Coronary artery (tissue), 2 donors: ENCODE data around the gene IFITM1.

ENCODE experiments used
- DNase-seq: peaks from one replicate; pipeline ENCODE4 v3.0.0-alpha.2; 2017; ENCODE audit warnings: low spot score
- H3K27ac ChIP-seq, 2 donors: fragments of 200-600 bp; sonication (generic); one replicate each; pipeline ENCODE4 v1.5.1; 2016 to 2019
- H3K4me3 ChIP-seq: fragments of 200-600 bp; sonication (generic); 2 replicates; pipeline ENCODE4 v1.5.1; 2016; ENCODE audit warnings: mild to moderate bottlenecking, moderate library complexity
- TF ChIP-seq, protein P1 (sequence below): fragments of 200-600 bp; sonication (generic); IDR thresholded peaks from one replicate; pipeline ENCODE4 v1.5.1; 2019; ENCODE audit warnings: antibody characterized with exemption

IFITM1 gene

GRCh38 chr11:279966-280705 is 33.7 kb upstream of the IFITM1 start:
- TF ChIP-seq, protein P1, sequence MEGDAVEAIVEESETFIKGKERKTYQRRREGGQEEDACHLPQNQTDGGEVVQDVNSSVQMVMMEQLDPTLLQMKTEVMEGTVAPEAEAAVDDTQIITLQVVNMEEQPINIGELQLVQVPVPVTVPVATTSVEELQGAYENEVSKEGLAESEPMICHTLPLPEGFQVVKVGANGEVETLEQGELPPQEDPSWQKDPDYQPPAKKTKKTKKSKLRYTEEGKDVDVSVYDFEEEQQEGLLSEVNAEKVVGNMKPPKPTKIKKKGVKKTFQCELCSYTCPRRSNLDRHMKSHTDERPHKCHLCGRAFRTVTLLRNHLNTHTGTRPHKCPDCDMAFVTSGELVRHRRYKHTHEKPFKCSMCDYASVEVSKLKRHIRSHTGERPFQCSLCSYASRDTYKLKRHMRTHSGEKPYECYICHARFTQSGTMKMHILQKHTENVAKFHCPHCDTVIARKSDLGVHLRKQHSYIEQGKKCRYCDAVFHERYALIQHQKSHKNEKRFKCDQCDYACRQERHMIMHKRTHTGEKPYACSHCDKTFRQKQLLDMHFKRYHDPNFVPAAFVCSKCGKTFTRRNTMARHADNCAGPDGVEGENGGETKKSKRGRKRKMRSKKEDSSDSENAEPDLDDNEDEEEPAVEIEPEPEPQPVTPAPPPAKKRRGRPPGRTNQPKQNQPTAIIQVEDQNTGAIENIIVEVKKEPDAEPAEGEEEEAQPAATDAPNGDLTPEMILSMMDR = no peak
- H3K27ac ChIP-seq = no peak overlapping the region
- H3K4me3 ChIP-seq = peak overlapping the region; percentile 67
- DNase-seq = no peak

GRCh38 chr11:280706-281485 is 32.9 kb upstream of the IFITM1 start:
- H3K27ac ChIP-seq = no peak overlapping the region
- DNase-seq = peak; percentile 65
- TF ChIP-seq, protein P1 = no peak
- H3K4me3 ChIP-seq = peak overlapping the region; percentile 67

DNA sequence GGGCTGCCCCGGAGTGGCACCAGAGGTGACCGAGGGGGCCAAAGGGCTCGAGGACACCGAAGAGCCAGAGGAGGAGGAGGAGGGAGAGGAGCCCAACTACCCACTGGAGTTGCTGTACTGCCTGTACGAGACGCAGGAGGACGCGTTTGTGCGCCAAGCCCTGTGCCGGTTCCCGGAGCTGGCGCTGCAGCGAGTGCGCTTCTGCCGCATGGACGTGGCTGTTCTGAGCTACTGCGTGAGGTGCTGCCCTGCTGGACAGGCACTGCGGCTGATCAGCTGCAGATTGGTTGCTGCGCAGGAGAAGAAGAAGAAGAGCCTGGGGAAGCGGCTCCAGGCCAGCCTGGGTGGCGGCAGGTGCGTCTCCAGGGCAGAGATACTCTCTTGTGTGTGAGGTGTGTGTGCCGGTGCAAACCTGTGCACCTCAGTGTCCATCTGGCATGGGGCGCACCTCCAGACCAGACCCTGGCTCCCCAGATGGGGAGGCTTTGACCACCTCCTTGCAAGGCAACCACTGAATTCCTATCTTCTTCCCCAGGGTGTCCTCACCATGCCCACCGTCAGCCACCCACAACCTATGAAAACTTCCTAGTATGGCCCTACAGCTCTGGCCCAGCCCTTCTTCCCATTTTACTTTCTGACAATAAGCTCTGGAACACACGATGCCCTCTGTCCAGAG is 32.2 kb upstream of the IFITM1 start:
- Histone ChIP-seq H3K27ac (no peak overlapping the region), H3K4me3 (peak overlapping the region; percentile 67)
- peak; percentile 67 for DNase-seq
- TF ChIP-seq, protein P1 = no peak

GRCh38 chr11:282171-282570 is 31.7 kb upstream of the IFITM1 start:
- DNase-seq = peak; percentile 68
- TF ChIP-seq, protein P1 = no peak
- H3K4me3 ChIP-seq = no peak overlapping the region
- H3K27ac ChIP-seq = no peak overlapping the region

DNA sequence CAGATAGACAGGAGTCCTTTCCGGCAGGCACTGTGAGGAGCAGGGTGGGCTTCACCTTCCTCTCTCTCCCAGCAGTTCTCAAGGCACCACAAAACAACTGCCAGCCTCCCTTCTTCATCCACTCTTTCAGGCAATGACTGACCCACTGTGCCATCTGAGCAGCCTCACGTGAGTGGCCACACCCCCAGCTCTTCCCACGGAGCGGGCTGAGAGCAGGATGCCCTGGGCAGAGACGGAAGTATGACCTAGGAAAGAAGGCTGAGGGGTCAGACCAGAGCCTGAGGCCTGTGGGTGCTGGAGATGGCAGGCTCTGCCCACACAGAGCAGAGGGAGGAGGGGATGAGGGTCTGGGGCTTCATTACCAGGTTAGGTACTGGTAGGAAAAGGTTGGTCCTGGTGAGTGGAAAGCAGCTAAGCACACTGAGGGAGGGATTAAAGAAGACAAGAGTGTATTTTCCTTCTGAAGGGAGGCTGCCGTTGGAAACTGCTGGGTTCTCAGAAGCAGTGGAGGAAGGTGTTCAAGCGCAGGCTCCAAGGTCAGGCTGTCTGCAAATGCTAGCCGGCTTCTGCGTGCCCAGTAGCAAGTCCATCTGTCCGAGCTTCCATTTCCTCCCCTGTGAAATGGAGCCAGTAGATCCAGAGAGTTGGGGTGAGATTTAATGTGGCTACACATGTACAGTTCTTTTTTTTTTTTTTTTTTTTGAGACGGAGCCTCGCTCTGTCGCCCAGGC is 31.0 kb upstream of the IFITM1 start:
- peak; percentile 64 for DNase-seq
- H3K27ac ChIP-seq = no peak overlapping the region
- H3K4me3 ChIP-seq = no peak overlapping the region
- TF ChIP-seq, protein P1 = no peak

DNA sequence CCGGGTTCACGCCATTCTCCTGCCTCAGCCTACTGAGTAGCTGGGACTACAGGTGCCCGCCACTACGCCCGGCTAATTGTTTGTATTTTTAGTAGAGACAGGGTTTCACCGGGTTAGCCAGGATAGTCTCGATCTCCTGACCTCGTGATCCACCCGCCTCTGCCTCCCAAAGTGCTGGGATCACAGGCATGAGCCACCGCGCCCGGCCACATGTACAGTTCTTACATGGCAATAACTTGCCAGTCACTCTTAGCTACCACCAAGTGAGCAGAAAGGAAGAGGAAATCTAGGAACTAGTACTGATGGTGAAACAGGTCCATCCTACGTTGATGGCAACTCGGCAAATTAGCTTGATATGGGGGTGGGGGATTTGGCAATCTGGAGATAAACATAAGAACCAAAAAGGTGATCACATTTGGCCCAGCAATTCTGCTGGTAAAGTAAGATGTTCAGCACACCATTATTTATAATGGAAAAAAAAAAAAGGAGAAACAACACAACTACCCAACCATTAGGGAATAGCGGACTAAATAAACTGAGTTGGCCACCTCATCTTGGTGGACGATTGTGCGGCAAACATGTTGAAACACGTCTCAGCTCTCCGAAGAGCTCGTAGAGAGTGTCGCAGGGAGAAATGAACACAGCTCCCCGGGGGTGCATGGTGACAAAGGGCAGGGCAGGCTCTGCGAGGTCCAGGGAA is 30.3 kb upstream of the IFITM1 start:
- Histone ChIP-seq H3K27ac (no peak overlapping the region), H3K4me3 (no peak overlapping the region)
- TF ChIP-seq, protein P1 = no peak
- no peak for DNase-seq
